Smooth muscle cell of the coronary artery (primary cell): ENCODE measurements around the gene MARCO. TPM values are rescaled to one million over a fixed set of nuclear protein-coding genes. Genes with fewer than 3 reads are reported as not detected.

Experiments
- total RNA-seq: library from RNA; depleted of rRNA; stranded (reverse); fragments of >200 nt; gene quantifications from 2 replicates; pipeline ENCODE4 v1.2.3, GENCODE V29; 2014; ENCODE audit warnings: low replicate concordance

Gene MARCO, protein sequence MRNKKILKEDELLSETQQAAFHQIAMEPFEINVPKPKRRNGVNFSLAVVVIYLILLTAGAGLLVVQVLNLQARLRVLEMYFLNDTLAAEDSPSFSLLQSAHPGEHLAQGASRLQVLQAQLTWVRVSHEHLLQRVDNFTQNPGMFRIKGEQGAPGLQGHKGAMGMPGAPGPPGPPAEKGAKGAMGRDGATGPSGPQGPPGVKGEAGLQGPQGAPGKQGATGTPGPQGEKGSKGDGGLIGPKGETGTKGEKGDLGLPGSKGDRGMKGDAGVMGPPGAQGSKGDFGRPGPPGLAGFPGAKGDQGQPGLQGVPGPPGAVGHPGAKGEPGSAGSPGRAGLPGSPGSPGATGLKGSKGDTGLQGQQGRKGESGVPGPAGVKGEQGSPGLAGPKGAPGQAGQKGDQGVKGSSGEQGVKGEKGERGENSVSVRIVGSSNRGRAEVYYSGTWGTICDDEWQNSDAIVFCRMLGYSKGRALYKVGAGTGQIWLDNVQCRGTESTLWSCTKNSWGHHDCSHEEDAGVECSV
- not detected in 2 replicates for total RNA-seq

GRCh38 chr2:118942031-118942430 lies at the start of gene MARCO:
TSS of gene MARCO (plus strand) at chr2:118942194. CDS start at chr2:118942301, 107 bp downstream.

Other genes starting within 250 kb of the MARCO start
- 0.08 and 0.35 TPM in 2 replicates for gene EN1, start 94.5 kb upstream of the MARCO start, total RNA-seq
- gene C1QL2, start 216.6 kb downstream of the MARCO start, total RNA-seq, result not detected in 2 replicates